ENCODE data around the gene ALAS2. TPM values are rescaled to one million over a fixed set of nuclear protein-coding genes. Genes with fewer than 3 reads are reported as not detected.
"Not testable (repeated sequence)": the region's sequence is repeated elsewhere in the genome, so short reads cannot be mapped to it uniquely, and the experiment has no call there.

ALAS2 gene
- total RNA-seq: 0.60 TPM

- no peak for DNase-seq (ENCODE audit: low spot score)
Observed at GRCh38 chrX:55030271-55031205, at the start of gene ALAS2. TSS of gene ALAS2 (minus strand) at chrX:55030977. CDS start at chrX:55026000, 4,977 bp downstream.

DNA sequence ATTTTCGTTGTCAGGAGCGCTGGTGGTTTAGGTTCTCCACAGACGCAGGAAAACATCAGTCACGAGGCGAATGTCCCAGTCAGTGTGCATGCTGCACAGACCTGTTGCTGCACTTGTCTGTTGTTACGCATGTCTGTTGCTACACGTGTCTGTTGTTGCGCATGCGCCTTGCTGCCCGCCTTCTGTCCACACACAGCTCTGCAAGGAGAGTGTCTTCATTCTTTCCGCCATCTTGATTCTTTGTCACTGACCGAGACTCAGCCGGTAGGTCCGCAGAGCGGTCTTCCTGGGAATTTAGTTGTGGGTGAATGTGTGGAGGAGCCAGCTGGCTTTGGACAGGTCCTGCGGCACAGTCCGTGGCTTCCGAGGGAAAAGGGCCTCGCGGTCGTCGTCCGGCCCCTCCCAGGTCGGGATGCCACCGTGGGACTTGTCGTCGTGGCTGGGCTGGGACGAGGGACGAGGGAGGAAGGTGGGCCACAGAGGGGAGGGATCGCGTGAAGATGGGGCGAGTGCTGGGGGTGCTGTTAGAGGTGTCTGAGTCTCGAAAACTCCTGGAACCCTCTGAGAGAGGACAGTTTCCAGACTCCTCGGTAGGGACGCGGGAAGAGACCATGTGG lies 44.2 kb upstream of the ALAS2 start, which contains the start of gene PAGE2B:
TSS of gene PAGE2B (plus strand) at position 180 of the 617 bp plus-strand sequence. CDS start 1,012 bp downstream, outside the sequence.
- no peak for DNase-seq (ENCODE audit: low spot score)

GRCh38 chrX:55072286-55072685 lies 41.5 kb upstream of the ALAS2 start:
- DNase-seq (ENCODE audit: low spot score): no peak

DNA sequence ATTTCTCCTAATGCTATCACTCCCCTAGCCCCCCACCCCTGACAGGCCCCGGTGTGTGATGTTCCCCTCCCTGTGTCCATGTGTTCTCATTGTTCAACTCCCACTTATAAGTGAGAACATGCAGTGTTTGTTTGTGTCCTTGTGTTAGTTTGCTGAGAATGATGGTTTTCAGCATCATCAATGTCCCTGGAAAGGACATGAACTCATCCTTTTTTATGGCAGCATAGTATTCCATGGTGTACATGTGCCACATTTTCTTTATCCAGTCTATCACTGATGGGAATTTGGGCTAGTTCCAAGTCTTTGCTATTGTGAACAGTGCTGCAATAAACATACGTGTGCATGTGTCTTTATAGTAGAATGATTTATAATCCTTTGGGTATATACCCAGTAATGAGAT lies 36.4 kb upstream of the ALAS2 start:
- not testable (repeated sequence) for DNase-seq (ENCODE audit: low spot score)

DNA sequence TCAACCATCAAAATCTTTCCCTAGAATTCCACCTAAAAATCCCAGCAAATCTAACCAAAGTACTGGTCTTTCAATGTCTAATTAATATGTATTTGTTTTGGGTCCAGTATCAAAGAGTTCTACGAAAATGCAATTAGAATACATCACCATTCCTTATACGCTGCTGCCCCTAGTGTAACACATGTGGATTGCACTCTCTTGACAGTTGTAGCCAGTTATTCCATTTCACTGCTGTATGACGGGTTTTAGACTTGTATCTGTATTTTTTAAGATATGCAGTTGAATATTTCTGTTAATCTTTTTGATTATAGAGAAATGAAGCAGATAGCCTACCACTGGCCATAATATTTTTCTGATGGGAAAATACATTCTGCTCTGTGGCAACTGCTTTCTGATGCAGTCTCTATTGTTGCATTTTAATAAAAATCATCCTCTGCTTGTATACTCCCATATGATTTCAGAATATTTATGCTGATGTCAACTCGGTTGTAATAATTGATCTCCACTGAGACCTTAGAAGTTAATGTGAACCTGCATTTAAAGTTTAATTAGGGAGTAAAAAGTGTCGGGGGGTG lies 27.0 kb upstream of the ALAS2 start:
- DNase-seq (ENCODE audit: low spot score): no peak

GRCh38 chrX:55056820-55057674 lies 26.3 kb upstream of the ALAS2 start:
- DNase-seq (ENCODE audit: low spot score): no peak

- DNase-seq (ENCODE audit: low spot score): not testable (repeated sequence)
Observed at GRCh38 chrX:55050599-55050998, 19.8 kb upstream of the ALAS2 start.

- no peak for DNase-seq (ENCODE audit: low spot score)
Observed at GRCh38 chrX:55041514-55041913, 10.7 kb upstream of the ALAS2 start.

DNA sequence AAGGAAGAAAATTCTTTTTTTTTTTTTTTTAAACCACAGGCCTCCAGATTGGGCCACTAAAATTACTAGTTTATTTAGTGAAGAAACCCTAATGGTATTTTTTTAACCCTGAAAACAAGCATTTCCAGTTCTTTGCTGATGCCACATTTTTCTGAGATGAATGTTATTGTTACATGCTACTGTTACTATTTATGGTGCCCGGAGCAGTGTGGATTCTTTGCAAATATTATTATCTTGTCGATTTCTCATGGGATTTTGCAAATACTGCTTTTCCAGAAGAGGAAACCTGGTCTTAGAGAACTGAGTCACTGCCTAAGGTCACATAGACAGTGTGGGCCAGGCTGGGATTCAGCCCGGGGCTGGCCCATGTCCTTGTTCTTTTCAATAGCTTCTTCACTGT lies 8.7 kb upstream of the ALAS2 start:
- DNase-seq (ENCODE audit: low spot score): no peak

GRCh38 chrX:55033429-55033828 lies 2.7 kb upstream of the ALAS2 start:
- no peak for DNase-seq (ENCODE audit: low spot score)

DNA sequence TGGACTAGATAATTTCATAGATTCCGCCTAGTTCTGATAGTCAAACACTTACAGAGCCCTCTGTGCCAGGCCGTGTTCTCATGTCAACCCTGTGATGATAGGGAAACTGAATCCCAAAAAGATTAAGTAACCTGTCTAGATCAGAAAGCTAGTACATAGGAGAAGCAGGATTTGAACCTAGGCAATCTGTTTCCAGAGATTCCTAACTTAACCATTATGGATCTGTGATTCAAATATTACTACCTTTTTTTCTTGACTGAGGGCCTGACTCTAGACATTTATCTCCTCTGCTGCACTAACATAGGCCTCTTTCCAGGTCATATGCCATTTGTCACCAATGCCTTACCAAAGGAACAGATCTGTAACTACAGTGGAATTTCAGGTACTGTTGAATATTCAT lies 1.5 kb downstream of the ALAS2 start:
- DNase-seq (ENCODE audit: low spot score): no peak

DNA sequence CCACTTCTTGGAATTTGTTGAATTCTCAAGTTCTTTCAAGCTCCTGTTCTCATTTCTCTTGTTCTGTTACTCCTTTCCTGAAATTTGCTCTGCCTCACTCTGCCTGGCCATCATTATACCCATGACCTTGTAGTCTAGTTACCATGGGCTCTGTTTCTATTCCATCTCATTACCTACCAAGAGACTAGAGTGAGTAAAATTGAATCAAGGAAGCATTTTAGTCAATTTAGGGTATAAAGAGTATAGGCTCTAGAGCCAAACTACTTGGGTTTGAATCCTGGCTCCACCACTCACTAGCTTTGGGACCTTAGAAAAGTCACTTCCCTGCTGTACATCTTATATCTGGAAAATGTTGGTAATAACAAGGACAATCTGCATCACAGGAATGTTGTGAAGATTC lies 2.2 kb downstream of the ALAS2 start:
- no peak for DNase-seq (ENCODE audit: low spot score)

DNA sequence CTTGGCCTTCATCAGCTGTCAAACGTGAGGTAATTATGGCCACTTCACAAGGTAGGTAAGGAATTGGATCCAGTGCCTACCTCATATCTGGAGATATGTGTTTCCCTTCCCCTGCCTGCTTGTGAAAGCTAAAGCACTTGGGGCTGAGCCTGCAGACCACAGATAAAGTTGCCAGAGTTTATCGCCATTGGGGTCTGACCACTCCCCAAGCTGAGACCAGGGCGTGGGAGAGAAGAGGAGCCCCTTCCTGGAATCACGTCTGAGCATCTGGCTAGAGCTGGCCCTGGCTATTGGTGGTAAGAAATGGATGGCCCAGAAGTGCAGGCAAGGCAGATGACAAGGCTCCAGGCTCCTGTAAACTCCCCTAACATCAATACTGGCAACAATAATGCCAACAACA lies 2.7 kb downstream of the ALAS2 start:
- DNase-seq (ENCODE audit: low spot score): no peak

- DNase-seq (ENCODE audit: low spot score): no peak
Observed at GRCh38 chrX:55026840-55027239, 3.9 kb downstream of the ALAS2 start.

DNA sequence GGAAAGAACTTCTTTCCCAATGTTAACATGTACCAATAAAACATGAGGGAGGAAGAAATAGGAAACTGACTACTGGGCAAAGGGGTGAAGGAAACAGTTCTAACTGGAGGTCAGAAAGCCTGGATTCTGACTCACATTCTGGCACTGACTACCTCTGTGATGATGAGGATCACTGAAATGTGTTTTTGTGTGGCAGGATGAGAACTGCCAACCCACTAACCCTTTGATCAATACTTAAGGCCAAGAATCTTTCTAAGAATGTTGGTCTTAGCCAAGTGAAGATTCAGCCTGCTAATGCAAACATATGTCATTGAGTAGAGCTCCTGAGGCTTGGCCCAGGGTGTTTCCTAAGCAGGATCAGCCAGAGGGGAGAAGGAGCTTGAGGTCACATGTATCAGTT lies 4.6 kb downstream of the ALAS2 start:
- no peak for DNase-seq (ENCODE audit: low spot score)

DNA sequence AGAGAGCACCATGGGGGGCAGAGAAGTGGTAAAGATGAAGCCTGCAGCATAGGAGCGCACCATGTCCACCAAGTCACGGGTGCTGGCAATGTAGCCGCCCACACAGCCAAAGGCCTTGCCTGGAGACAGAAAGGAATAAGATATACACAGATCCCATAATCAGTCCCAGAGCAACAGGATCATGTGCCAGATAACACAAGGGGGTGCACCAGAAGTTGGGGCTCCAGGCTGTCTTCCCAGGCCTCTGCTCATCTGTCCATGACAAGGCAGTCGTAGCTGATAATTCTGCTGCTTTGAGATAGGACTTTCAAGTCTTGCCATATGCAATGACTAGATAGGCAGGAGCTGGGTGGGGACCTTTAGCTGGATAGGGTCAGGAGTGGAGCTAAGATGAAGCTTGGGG lies 15.9 kb downstream of the ALAS2 start:
- no peak for DNase-seq (ENCODE audit: low spot score)

DNA sequence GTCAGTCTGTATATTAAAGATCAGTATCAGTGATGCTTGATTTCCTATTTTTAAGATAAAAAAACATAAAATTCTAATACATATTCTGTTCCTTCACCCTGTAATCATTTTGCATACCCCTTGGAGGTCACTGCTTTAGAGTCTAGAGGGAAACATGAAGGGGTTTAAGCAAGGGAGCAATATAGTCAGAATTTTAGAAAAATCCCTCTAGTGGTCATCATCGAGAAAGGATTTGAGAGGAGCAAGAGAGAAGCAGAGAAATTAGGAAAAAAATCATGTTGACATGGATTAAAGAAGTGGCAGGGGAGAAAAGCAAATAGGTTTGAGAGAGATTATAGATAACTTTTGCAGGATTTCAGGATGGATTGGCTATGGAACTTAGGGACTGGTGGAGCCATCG lies 19.5 kb downstream of the ALAS2 start:
- no peak for DNase-seq (ENCODE audit: low spot score)

GRCh38 chrX:55008571-55009358 lies 22.0 kb downstream of the ALAS2 start:
- DNase-seq (ENCODE audit: low spot score): no peak

DNA sequence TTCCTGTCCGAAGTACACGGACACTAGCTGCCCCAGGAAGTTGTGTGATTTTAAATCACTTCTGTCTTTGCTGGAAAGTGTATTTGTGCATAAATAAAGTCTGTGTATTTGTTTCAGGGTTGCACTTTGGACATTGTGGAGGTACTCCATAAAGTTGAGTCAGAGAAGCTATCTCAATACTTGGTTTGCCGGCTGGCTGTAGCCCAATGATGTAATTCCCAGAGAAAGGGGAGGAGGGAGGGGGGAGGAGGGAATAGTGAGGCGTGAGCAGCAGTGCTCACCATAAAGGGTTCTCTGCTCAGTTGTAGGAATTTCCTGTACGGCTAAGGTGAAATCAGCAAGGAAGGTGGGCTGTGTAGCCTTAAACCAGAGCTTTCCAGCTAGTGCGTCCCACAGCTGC lies 23.1 kb downstream of the ALAS2 start:
- no peak for DNase-seq (ENCODE audit: low spot score)

DNA sequence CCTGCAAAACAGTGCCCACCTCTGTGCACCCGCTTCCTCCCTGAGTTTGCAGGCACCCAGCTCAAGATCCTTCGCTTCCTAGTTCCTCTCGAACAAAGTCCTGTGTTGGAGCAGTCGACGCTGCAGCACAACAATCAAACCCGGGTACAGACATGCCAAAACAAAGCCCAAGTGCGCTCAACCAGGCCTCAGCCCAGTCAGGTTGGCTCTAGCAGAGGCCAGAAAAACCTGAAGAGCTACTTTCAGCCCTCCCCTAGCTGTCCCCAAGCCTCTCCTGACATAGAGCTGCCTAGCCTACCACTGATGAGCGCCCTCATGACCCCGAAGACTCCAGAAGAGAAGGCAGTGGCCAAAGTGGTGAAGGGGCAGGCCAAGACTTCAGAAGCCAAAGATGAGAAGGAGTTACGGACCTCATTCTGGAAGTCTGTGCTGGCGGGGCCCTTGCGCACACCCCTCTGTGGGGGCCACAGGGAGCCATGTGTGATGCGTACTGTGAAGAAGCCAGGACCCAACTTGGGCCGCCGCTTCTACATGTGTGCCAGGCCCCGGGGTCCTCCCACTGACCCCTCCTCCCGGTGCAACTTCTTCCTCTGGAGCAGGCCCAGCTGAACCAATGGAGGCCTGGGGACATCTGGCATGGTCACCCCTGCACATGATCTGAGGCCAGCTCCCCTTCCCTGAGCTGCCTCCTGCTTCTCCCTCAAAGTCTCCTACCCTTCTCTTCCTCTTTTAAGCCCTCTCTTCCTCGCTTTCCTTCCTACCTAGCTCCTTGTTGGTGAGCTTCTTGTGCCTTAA lies 23.8 kb downstream of the ALAS2 start:
- peak; percentile 50 for DNase-seq (ENCODE audit: low spot score)
